Kidney (tissue), 14 donors: ENCODE measurements around the gene RALY. TPM values are rescaled to one million over a fixed set of nuclear protein-coding genes. Genes with fewer than 3 reads are reported as not detected.
A peak's percentile ranks its signal among the peaks of the same experiment; 100 is the strongest.

Source experiments
- DNase-seq, 5 donors: peaks; one replicate each; pipeline ENCODE4 v3.0.0-alpha.2; 2013 to 2020
- FAIRE-seq: peaks from 2 replicates; lab custom pipeline; 2012; peaks lifted over from hg19 to GRCh38; lab: Jason Lieb, UNC
- H3K27ac ChIP-seq, 2 donors: one replicate each; pipeline ENCODE4 v1.7.0; 2013; ENCODE audit warnings: low read depth in 2 of 2, low read length in 2 of 2, inconsistent platforms in 1 of 2
- H3K27me3 ChIP-seq: one replicate; pipeline ENCODE4 v1.7.1; 2013; ENCODE audit warnings: low read length, inconsistent platforms; ENCODE audit not compliant: control insufficient read depth, insufficient read depth
- H3K36me3 ChIP-seq, 3 donors: one replicate each; pipeline versions ENCODE4 v1.7.0 to v1.7.1; 2013; ENCODE audit warnings: low read length in 3 of 3, control low read depth in 1 of 3, inconsistent platforms in 1 of 3; ENCODE audit not compliant: insufficient read depth in 3 of 3, control insufficient read depth in 2 of 3
- H3K4me1 ChIP-seq, 3 donors: one replicate each; pipeline versions ENCODE4 v1.7.0 to v1.7.1; 2013; ENCODE audit warnings: low read length in 3 of 3, inconsistent platforms in 1 of 3, low read depth in 1 of 3; ENCODE audit not compliant: control insufficient read depth in 2 of 3, insufficient read depth in 2 of 3
- H3K4me3 ChIP-seq, 3 donors: one replicate each; pipeline versions ENCODE4 v1.7.0 to v1.8.1; 2013; ENCODE audit warnings: low read length in 3 of 3, control low read depth in 1 of 3, inconsistent platforms in 1 of 3
- H3K9ac ChIP-seq, 3 donors: one replicate each; pipeline versions ENCODE4 v1.7.0 to v1.7.1; 2013; ENCODE audit warnings: low read length in 3 of 3, control low read depth in 1 of 3, inconsistent platforms in 1 of 3
- H3K9me3 ChIP-seq, 3 donors: one replicate each; pipeline versions ENCODE4 v1.7.0 to v1.7.1; 2013; ENCODE audit warnings: low read length in 3 of 3, control low read depth in 1 of 3, inconsistent platforms in 1 of 3; ENCODE audit not compliant: control insufficient read depth in 2 of 3, insufficient read depth in 1 of 3
- intact Hi-C: fragments of 100-400 bp; cut with DNase I; formaldehyde crosslinking; loops from one replicate; pipeline ENCODE4 v1.11.1; 2022
- polyA plus RNA-seq: library from polyadenylated mRNA; stranded (reverse); fragments of 350-450 nt; fragmentation: Illumina TruSeq; extraction: RNeasy Lipid Tissue Mini Kit (QIAGEN cat#74804); gene quantifications from one replicate; pipeline ENCODE4 v1.2.3, GENCODE V29; 2014; ENCODE audit warnings: low read depth, low replicate concordance; ENCODE audit not compliant: insufficient read depth
- total RNA-seq: library from RNA; stranded (reverse); fragmentation: NEBNext Ultra II Directional; extraction: Animal tissue kit (Norgen Biotek cat#: 25700); gene quantifications from one replicate; pipeline ENCODE4 v1.2.1, GENCODE V29; 2021
- TF ChIP-seq, protein P1 (sequence below): IDR thresholded peaks from 3 replicates; pipeline ENCODE4 v1.5.1; 2012; ENCODE audit warnings: mild to moderate bottlenecking, moderate library complexity, borderline replicate concordance; ENCODE audit not compliant: insufficient read depth; ENCODE audit errors: extremely low read depth
- donor health status: control.
- donor health status: control.
- donor health status: control.
- donor health status: control.
- donor health status: control.
- donor health status: DM: yes; HTN: yes; CAD: no.
- donor health status: Normal renal cell carcinoma (clear cell type).

RALY gene
- total and polyA plus RNA-seq, 2 donors from 2014 or later = 119 to 138 TPM

DNA sequence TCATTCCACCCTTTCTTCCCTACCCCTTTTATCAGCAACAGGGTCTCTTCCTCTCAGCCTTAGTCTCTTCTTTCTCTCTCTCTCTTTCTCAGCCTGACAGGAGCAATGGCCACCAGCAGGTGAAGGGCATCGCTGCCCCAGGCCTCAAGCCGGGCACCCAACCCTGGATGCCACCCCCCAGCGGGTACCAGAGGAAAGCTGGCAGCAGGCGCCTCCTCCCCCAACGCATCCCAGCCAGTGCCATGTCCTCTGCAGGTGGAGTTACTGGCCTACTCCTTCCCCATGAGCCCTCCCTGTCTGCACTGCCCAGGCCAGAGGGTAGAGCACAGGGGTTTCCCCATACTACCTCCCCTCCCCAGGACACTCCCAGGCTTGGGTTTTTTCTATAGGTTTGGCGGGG lies 86.1 kb downstream of the RALY start:
- Histone ChIP-seq H3K36me3 (peaks cover 6 to 31% (median 16%) of the 10 kb centered on the region in 3 donors), H3K4me1 (peaks cover 0 to 3% (median 0%) of the 10 kb centered on the region in 3 donors), H3K27me3 (no peaks in the 10 kb centered on the region), H3K27ac (no peak overlapping the region), H3K9me3 (no peaks in the 10 kb centered on the region), H3K9ac (no peak overlapping the region), H3K4me3 (no peak overlapping the region)
- no peak for DNase-seq
- TF ChIP-seq, protein P1, sequence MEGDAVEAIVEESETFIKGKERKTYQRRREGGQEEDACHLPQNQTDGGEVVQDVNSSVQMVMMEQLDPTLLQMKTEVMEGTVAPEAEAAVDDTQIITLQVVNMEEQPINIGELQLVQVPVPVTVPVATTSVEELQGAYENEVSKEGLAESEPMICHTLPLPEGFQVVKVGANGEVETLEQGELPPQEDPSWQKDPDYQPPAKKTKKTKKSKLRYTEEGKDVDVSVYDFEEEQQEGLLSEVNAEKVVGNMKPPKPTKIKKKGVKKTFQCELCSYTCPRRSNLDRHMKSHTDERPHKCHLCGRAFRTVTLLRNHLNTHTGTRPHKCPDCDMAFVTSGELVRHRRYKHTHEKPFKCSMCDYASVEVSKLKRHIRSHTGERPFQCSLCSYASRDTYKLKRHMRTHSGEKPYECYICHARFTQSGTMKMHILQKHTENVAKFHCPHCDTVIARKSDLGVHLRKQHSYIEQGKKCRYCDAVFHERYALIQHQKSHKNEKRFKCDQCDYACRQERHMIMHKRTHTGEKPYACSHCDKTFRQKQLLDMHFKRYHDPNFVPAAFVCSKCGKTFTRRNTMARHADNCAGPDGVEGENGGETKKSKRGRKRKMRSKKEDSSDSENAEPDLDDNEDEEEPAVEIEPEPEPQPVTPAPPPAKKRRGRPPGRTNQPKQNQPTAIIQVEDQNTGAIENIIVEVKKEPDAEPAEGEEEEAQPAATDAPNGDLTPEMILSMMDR = no peak
- no peak for FAIRE-seq
- intact Hi-C loops = loop anchor here (10.0 kb wide), 1 partner anchor 215 kb away; no protein-coding TSS in a partner anchor

GRCh38 chr20:34082232-34082887 lies 88.6 kb downstream of the RALY start:
- H3K9me3 ChIP-seq = no peaks in the 10 kb centered on the region
- no peak overlapping the region for H3K27ac ChIP-seq
- FAIRE-seq (no peak), DNase-seq (no peak)
- peaks cover 0 to 3% (median 0%) of the 10 kb centered on the region in 3 donors for H3K4me1 ChIP-seq
- TF ChIP-seq, protein P1 = no peak
- intact Hi-C loops = no loop called here
- peaks cover 4 to 37% (median 18%) of the 10 kb centered on the region in 3 donors for H3K36me3 ChIP-seq
- H3K9ac ChIP-seq = no peak overlapping the region
- H3K4me3 ChIP-seq = no peak overlapping the region
- no peaks in the 10 kb centered on the region for H3K27me3 ChIP-seq

DNA sequence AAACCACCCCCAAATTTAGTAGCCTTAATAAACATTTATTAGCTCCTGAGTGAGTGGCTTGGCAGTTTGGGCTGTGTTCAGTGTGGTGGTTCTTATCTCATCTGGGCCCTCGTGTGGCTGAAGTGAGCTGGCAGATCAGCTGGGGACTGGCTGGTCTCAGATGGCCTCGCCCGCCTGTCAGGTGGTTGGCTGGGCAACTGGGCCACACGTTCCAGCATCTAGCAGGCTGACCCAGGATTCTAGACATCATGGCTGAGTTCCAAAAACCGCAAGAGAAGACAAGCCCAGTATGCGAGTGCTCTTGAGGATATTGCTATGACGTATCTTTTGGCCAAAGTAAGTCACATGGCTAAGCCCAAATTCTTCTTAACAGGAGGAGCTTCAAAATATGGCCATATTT lies 89.4 kb downstream of the RALY start:
- H3K27me3 ChIP-seq = no peaks in the 10 kb centered on the region
- peaks cover 0 to 3% (median 0%) of the 10 kb centered on the region in 3 donors for H3K4me1 ChIP-seq
- DNase-seq = peak in 2 of 5 donors; percentile 22 to 83
- FAIRE-seq = no peak
- no peaks in the 10 kb centered on the region for H3K9me3 ChIP-seq
- no peak overlapping the region for H3K9ac ChIP-seq
- no peak overlapping the region for H3K4me3 ChIP-seq
- intact Hi-C loops = no loop called here
- TF ChIP-seq, protein P1 = no peak
- H3K27ac ChIP-seq = no peak overlapping the region
- H3K36me3 ChIP-seq = peaks cover 2 to 31% (median 22%) of the 10 kb centered on the region in 3 donors

- DNase-seq = no peak
- H3K27me3 ChIP-seq = no peaks in the 10 kb centered on the region
- no peak overlapping the region for H3K27ac ChIP-seq
- peaks cover 0 to 3% (median under 1%) of the 10 kb centered on the region in 3 donors for H3K4me1 ChIP-seq
- FAIRE-seq = no peak
- no peaks in the 10 kb centered on the region for H3K9me3 ChIP-seq
- no peak overlapping the region for H3K9ac ChIP-seq
- TF ChIP-seq, protein P1 = no peak
- H3K4me3 ChIP-seq = no peak overlapping the region
- peaks cover 2 to 38% (median 23%) of the 10 kb centered on the region in 3 donors for H3K36me3 ChIP-seq
- intact Hi-C loops = no loop called here
Observed at GRCh38 chr20:34083781-34084180, 90.1 kb downstream of the RALY start.
